ENCODE data around the gene SMR3B. TPM values are rescaled to one million over a fixed set of nuclear protein-coding genes. Genes with fewer than 3 reads are reported as not detected.

SMR3B gene
- polyA plus RNA-seq, 1 donor (not counting 4 experiments of a cell fraction or from before 2014, with no cell fraction given), result not detected

GRCh38 chr4:70360460-70360859 is 22.5 kb upstream of the SMR3B start, which contains the start of gene SMR3A:
Gene SMR3A (plus strand): TSS chr4:70360760. CDS start chr4:70362116, 1,356 bp downstream.
- Histone ChIP-seq H3K4me2 (ENCODE audit: control insufficient read depth, extremely low read depth, insufficient read depth, low read depth, low read length) (no peak within 1 kb of the TSS), H3K36me3 (ENCODE audit: control insufficient read depth in 2 of 2, extremely low read depth in 1 of 2, insufficient read depth in 2 of 2, low read length in 2 of 2) (no peaks in the 10 kb centered on the region), H3K27me3 (ENCODE audit: control insufficient read depth, extremely low read depth, insufficient read depth, low read length) (no peaks in the 10 kb centered on the region), H3K4me1 (ENCODE audit: control insufficient read depth, extremely low read depth, insufficient read depth, low read length) (no peaks in the 10 kb centered on the region), H3K9me1 (ENCODE audit: control insufficient read depth, extremely low read depth, insufficient read depth, low read length) (no peaks in the 10 kb centered on the region), H3K79me2 (ENCODE audit: control insufficient read depth, insufficient read depth, low read length) (no peaks in the 10 kb centered on the region), H3K4me3 (ENCODE audit: control insufficient read depth in 2 of 3, extremely low read depth in 1 of 3, insufficient read depth in 2 of 3, low read depth in 1 of 3, low read length in 3 of 3) (no peak within 1 kb of the TSS), H3K9me3 (ENCODE audit: control insufficient read depth, low read depth, low read length) (no peaks in the 10 kb centered on the region), H3K9ac (ENCODE audit: control insufficient read depth, extremely low read depth, insufficient read depth, low read length) (no peak within 1 kb of the TSS), H3K27ac (ENCODE audit: control insufficient read depth, insufficient read depth, low read length) (no peak within 1 kb of the TSS), H4K20me1 (ENCODE audit: control insufficient read depth, extremely low read depth, insufficient read depth, low read length) (no peaks in the 10 kb centered on the region), H2AFZ (ENCODE audit: control insufficient read depth, low read length) (no peak within 1 kb of the TSS)
- FAIRE-seq (no peak), DNase-seq (ENCODE audit: low read depth, low spot score) (no peak)
- dilution Hi-C loops (cut with MboI; ENCODE audit: extremely low pct_ligation_motif_present, low sequenced_read_pairs), result no loop called here
- TF ChIP-seq EZH2 (IDR thresholded peaks at IDR 0.05; ENCODE audit: low read length), result no peak
- TF ChIP-seq CTCF (optimal IDR thresholded peaks at IDR 0.05 in 1 of 3, IDR thresholded peaks at IDR 0.05 in 1 of 3, conservative IDR thresholded peaks at IDR 0.05 in 1 of 3; ENCODE audit: extremely low read depth in 1 of 3, insufficient read depth in 2 of 3, low read length in 3 of 3), result no peak

GRCh38 chr4:70364002-70364401 is 18.9 kb upstream of the SMR3B start:
- dilution Hi-C loops (cut with MboI; ENCODE audit: extremely low pct_ligation_motif_present, low sequenced_read_pairs), result no loop called here
- Histone ChIP-seq H4K20me1 (ENCODE audit: control insufficient read depth, extremely low read depth, insufficient read depth, low read length) (no peaks in the 10 kb centered on the region), H3K4me3 (ENCODE audit: control insufficient read depth in 2 of 3, extremely low read depth in 1 of 3, insufficient read depth in 2 of 3, low read depth in 1 of 3, low read length in 3 of 3) (no peak overlapping the region), H3K9ac (ENCODE audit: control insufficient read depth, extremely low read depth, insufficient read depth, low read length) (no peak overlapping the region), H3K27me3 (ENCODE audit: control insufficient read depth, extremely low read depth, insufficient read depth, low read length) (no peaks in the 10 kb centered on the region), H3K9me3 (ENCODE audit: control insufficient read depth, low read depth, low read length) (no peaks in the 10 kb centered on the region), H3K79me2 (ENCODE audit: control insufficient read depth, insufficient read depth, low read length) (no peaks in the 10 kb centered on the region), H3K27ac (ENCODE audit: control insufficient read depth, insufficient read depth, low read length) (no peak overlapping the region), H3K4me2 (ENCODE audit: control insufficient read depth, extremely low read depth, insufficient read depth, low read depth, low read length) (no peak overlapping the region), H2AFZ (ENCODE audit: control insufficient read depth, low read length) (no peak overlapping the region), H3K36me3 (ENCODE audit: control insufficient read depth in 2 of 2, extremely low read depth in 1 of 2, insufficient read depth in 2 of 2, low read length in 2 of 2) (no peaks in the 10 kb centered on the region), H3K4me1 (ENCODE audit: control insufficient read depth, extremely low read depth, insufficient read depth, low read length) (no peaks in the 10 kb centered on the region), H3K9me1 (ENCODE audit: control insufficient read depth, extremely low read depth, insufficient read depth, low read length) (no peaks in the 10 kb centered on the region)
- DNase-seq (ENCODE audit: low read depth, low spot score) (no peak), FAIRE-seq (no peak)
- no peak for TF ChIP-seq EZH2 (IDR thresholded peaks at IDR 0.05; ENCODE audit: low read length)
- no peak for TF ChIP-seq CTCF (optimal IDR thresholded peaks at IDR 0.05 in 1 of 3, IDR thresholded peaks at IDR 0.05 in 1 of 3, conservative IDR thresholded peaks at IDR 0.05 in 1 of 3; ENCODE audit: extremely low read depth in 1 of 3, insufficient read depth in 2 of 3, low read length in 3 of 3)
